Mesenchymal stem cell (in vitro differentiated cells and primary cell): ENCODE measurements around the gene TRAM2.
"Not testable (repeated sequence)": the region's sequence is repeated elsewhere in the genome, so short reads cannot be mapped to it uniquely, and the experiment has no call there.

Experiments
- DNase-seq: peaks from one replicate; pipeline ENCODE4 v3.0.0-alpha.2; 2013
- H2AFZ ChIP-seq: one replicate; pipeline ENCODE4 v1.6.1; 2013; ENCODE audit warnings: low read depth, mild to moderate bottlenecking, control low read depth, inconsistent platforms, low read length, moderate library complexity
- H2AK5ac ChIP-seq: 2 replicates; pipeline ENCODE4 v1.6.1; 2013; ENCODE audit warnings: low read length, moderate library complexity, mild to moderate bottlenecking, inconsistent platforms; ENCODE audit not compliant: severe bottlenecking
- H2BK120ac ChIP-seq: one replicate; pipeline ENCODE4 v1.6.1; 2013; ENCODE audit warnings: low read depth, mild to moderate bottlenecking, inconsistent platforms, low read length, moderate library complexity
- H2BK12ac ChIP-seq, 2 experiments: one replicate each; pipeline ENCODE4 v1.6.1; 2013; ENCODE audit warnings: inconsistent platforms in 2 of 2, low read length in 2 of 2, mild to moderate bottlenecking in 2 of 2, moderate library complexity in 2 of 2, control low read depth in 1 of 2
- H2BK15ac ChIP-seq: one replicate; pipeline ENCODE4 v1.6.1; 2013; ENCODE audit warnings: mild to moderate bottlenecking, low read depth, inconsistent platforms; ENCODE audit not compliant: poor library complexity, severe bottlenecking
- H2BK5ac ChIP-seq: 2 replicates; pipeline ENCODE4 v1.6.1; 2013; ENCODE audit warnings: low read depth, mild to moderate bottlenecking, low read length, control low read depth, inconsistent platforms; ENCODE audit not compliant: poor library complexity, severe bottlenecking
- H3K14ac ChIP-seq, 2 experiments: one replicate each; pipeline ENCODE4 v1.6.1; 2013; ENCODE audit warnings: inconsistent platforms in 2 of 2, low read length in 2 of 2, control low read depth in 1 of 2, mild to moderate bottlenecking in 1 of 2, moderate library complexity in 1 of 2
- H3K18ac ChIP-seq, 2 experiments: one replicate each; pipeline ENCODE4 v1.6.1; 2013; ENCODE audit warnings: inconsistent platforms in 2 of 2, low read length in 2 of 2, control low read depth in 1 of 2, low read depth in 1 of 2, mild to moderate bottlenecking in 1 of 2
- H3K23ac ChIP-seq, 2 experiments: one replicate each; pipeline ENCODE4 v1.6.1; 2013; ENCODE audit warnings: inconsistent platforms in 2 of 2, low read length in 2 of 2, mild to moderate bottlenecking in 2 of 2, moderate library complexity in 2 of 2, control low read depth in 1 of 2
- H3K27ac ChIP-seq: 2 replicates; pipeline ENCODE4 v1.5.1; 2013; ENCODE audit warnings: mild to moderate bottlenecking, moderate library complexity, low read length, control low read depth, inconsistent platforms; ENCODE audit not compliant: poor library complexity, severe bottlenecking
- H3K27me3 ChIP-seq, 2 experiments: 2 replicates each; pipeline versions ENCODE4 v1.6.1 to v1.7.0; 2013; ENCODE audit warnings: low read length in 2 of 2, mild to moderate bottlenecking in 2 of 2, moderate library complexity in 2 of 2, control low read depth in 1 of 2, inconsistent platforms in 1 of 2; ENCODE audit not compliant: control insufficient read depth in 1 of 2, insufficient read depth in 1 of 2
- H3K36me3 ChIP-seq, 2 experiments: 2 replicates each; pipeline versions ENCODE4 v1.6.1 to v1.7.0; 2013; ENCODE audit warnings: low read length in 2 of 2, control low read depth in 1 of 2, inconsistent platforms in 1 of 2, low read depth in 1 of 2, mild to moderate bottlenecking in 1 of 2; ENCODE audit not compliant: insufficient read depth in 2 of 2, control insufficient read depth in 1 of 2
- H3K4ac ChIP-seq, 2 experiments: one replicate each; pipeline ENCODE4 v1.6.1; 2013; ENCODE audit warnings: inconsistent platforms in 2 of 2, low read length in 2 of 2, mild to moderate bottlenecking in 2 of 2, moderate library complexity in 2 of 2, control low read depth in 1 of 2, low read depth in 1 of 2
- H3K4me1 ChIP-seq: 2 replicates; pipeline ENCODE4 v1.6.1; 2013; ENCODE audit warnings: low read depth, low read length, control low read depth; ENCODE audit not compliant: control insufficient read depth, insufficient read depth
- H3K4me2 ChIP-seq: 2 replicates; pipeline ENCODE4 v1.6.1; 2013; ENCODE audit warnings: low read length, mild to moderate bottlenecking, inconsistent platforms; ENCODE audit not compliant: poor library complexity, severe bottlenecking
- H3K4me3 ChIP-seq, 2 experiments: 2 replicates each; pipeline versions ENCODE4 v1.5.1 to v1.7.0; 2013; ENCODE audit warnings: low read length in 2 of 2, mild to moderate bottlenecking in 2 of 2, control low read depth in 1 of 2, low read depth in 1 of 2; ENCODE audit not compliant: insufficient read depth in 1 of 2
- H3K79me1 ChIP-seq: replicated peaks from 2 replicates; pipeline ENCODE4 v1.6.1; 2013; ENCODE audit warnings: mild to moderate bottlenecking, control low read depth, low read length, inconsistent platforms; ENCODE audit not compliant: poor library complexity, severe bottlenecking
- H3K9ac ChIP-seq: 2 replicates; pipeline ENCODE4 v1.7.0; 2013; ENCODE audit warnings: mild to moderate bottlenecking, low read length, moderate library complexity
- H3K9me3 ChIP-seq: 2 replicates; pipeline ENCODE4 v1.7.0; 2013; ENCODE audit warnings: mild to moderate bottlenecking, low read length; ENCODE audit not compliant: control insufficient read depth
- H4K8ac ChIP-seq: one replicate; pipeline ENCODE4 v1.6.1; 2013; ENCODE audit warnings: inconsistent platforms, mild to moderate bottlenecking, low read length, moderate library complexity
- H4K91ac ChIP-seq: one replicate; pipeline ENCODE4 v1.6.1; 2013; ENCODE audit warnings: mild to moderate bottlenecking, low read length, inconsistent platforms
- WGBS: methylation state at CpG from one replicate; pipeline ENCODE4 v1.1.7; 2013; ENCODE audit warnings: mixed read lengths; 5-methylcytosine and 5-hydroxymethylcytosine counted together

Gene TRAM2

GRCh38 chr6:52475307-52475706, 101.6 kb downstream of the TRAM2 start:
- H3K79me1 ChIP-seq: peaks cover 2% of the 10 kb centered on the region
- no peak overlapping the region for H2BK12ac ChIP-seq
- H3K14ac ChIP-seq: no peak overlapping the region
- no peak overlapping the region for H3K4ac ChIP-seq
- DNase-seq: no peak
- H3K9me3 ChIP-seq: no peaks in the 10 kb centered on the region
- no peak overlapping the region for H4K91ac ChIP-seq
- no peak overlapping the region for H3K4me2 ChIP-seq
- H3K27ac ChIP-seq: no peak overlapping the region
- no peak overlapping the region for H2BK15ac ChIP-seq
- H3K4me3 ChIP-seq: no peak overlapping the region
- no peak overlapping the region for H4K8ac ChIP-seq
- 100% methylated on average over 1 of the region's 2 CpGs for WGBS
- no peak overlapping the region for H2AFZ ChIP-seq
- H2BK120ac ChIP-seq: no peak overlapping the region
- no peak overlapping the region for H3K18ac ChIP-seq
- H3K36me3 ChIP-seq: peaks cover 0 to 12% of the 10 kb centered on the region in 2 experiments
- H3K9ac ChIP-seq: no peak overlapping the region
- H3K23ac ChIP-seq: no peak overlapping the region
- no peaks in the 10 kb centered on the region for H3K4me1 ChIP-seq
- H2BK5ac ChIP-seq: no peak overlapping the region
- H2AK5ac ChIP-seq: no peak overlapping the region
- H3K27me3 ChIP-seq: no peaks in the 10 kb centered on the region

DNA sequence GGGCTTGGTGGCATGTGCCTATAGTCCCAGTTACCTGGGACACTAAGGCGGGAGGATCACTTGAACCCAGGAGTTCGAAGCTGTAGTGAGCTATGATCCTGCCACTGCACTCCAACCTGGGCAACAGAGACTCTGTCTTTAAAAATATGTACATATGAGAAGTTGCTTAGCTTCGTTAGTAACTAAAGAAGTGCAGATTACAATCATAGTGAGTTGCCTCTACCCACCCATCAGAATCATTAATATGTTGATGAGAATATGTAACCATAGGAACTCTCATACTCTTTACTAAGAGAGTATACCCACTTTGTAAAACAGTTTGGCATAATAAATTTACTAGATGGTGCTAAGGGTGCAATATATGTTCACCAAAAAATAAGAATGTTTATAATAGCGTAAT, 102.7 kb downstream of the TRAM2 start:
- Histone ChIP-seq H3K4me3 (no peak overlapping the region), H3K4me1 (no peaks in the 10 kb centered on the region), H2AFZ (no peak overlapping the region), H3K79me1 (peaks cover 2% of the 10 kb centered on the region), H3K4me2 (no peak overlapping the region), H4K8ac (no peak overlapping the region), H3K27ac (no peak overlapping the region), H3K27me3 (no peaks in the 10 kb centered on the region), H3K36me3 (peaks cover 0 to 4% of the 10 kb centered on the region in 2 experiments), H2BK15ac (no peak overlapping the region), H2BK12ac (no peak overlapping the region), H2BK120ac (no peak overlapping the region), H3K9me3 (no peaks in the 10 kb centered on the region), H3K14ac (no peak overlapping the region), H3K4ac (no peak overlapping the region), H3K23ac (no peak overlapping the region), H4K91ac (no peak overlapping the region), H3K9ac (no peak overlapping the region), H2AK5ac (no peak overlapping the region), H3K18ac (no peak overlapping the region), H2BK5ac (no peak overlapping the region)
- no peak for DNase-seq
- WGBS: 95% methylated on average over 2 of the region's 4 CpGs

DNA sequence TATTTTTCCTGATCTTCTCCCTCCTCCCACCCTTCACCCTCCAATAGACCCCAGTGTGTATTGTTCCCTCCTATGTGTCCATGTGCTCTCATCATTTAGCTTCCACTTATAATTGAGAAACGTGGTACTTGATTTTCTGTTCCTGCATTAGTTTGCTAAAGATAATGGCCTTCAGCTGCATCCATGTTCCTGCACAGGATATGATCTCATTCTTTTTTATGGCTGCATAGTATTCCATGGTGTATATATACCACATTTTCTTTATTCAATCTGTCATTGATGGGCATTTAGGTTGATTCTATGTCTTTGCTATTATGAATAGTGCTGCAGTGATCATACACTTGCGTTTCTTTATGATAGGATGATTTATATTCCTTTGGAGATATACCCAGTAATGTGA, 115.7 kb downstream of the TRAM2 start:
- H3K79me1 ChIP-seq, H3K9me3 ChIP-seq, H2BK120ac ChIP-seq, H2BK12ac ChIP-seq, H3K27me3 ChIP-seq, H3K9ac ChIP-seq, H2BK5ac ChIP-seq, H3K18ac ChIP-seq, H2AK5ac ChIP-seq, H3K23ac ChIP-seq, H3K4me1 ChIP-seq, H4K8ac ChIP-seq, H2BK15ac ChIP-seq, H4K91ac ChIP-seq, H3K14ac ChIP-seq, H3K4me2 ChIP-seq, H3K27ac ChIP-seq, H3K36me3 ChIP-seq, H3K4ac ChIP-seq, H2AFZ ChIP-seq, H3K4me3 ChIP-seq, DNase-seq: not testable (repeated sequence)
- whole genome bisulfite sequencing: 100% methylated on average over 2 of the region's 2 CpGs

GRCh38 chr6:52457096-52457495, 119.8 kb downstream of the TRAM2 start:
- Histone ChIP-seq H3K14ac (no peak overlapping the region), H2AK5ac (no peak overlapping the region), H3K27me3 (no peaks in the 10 kb centered on the region), H2BK12ac (no peak overlapping the region), H3K18ac (no peak overlapping the region), H4K91ac (no peak overlapping the region), H2BK15ac (no peak overlapping the region), H2AFZ (no peak overlapping the region), H3K9ac (no peak overlapping the region), H3K79me1 (peaks cover 1% of the 10 kb centered on the region), H3K4me2 (no peak overlapping the region), H4K8ac (no peak overlapping the region), H3K4me3 (no peak overlapping the region), H3K4me1 (peaks cover 3% of the 10 kb centered on the region), H3K23ac (no peak overlapping the region), H3K4ac (no peak overlapping the region), H2BK5ac (no peak overlapping the region), H3K36me3 (peaks cover 0 to 18% of the 10 kb centered on the region in 2 experiments), H3K27ac (no peak overlapping the region), H3K9me3 (no peaks in the 10 kb centered on the region), H2BK120ac (no peak overlapping the region)
- DNase-seq: no peak
- WGBS: 97% methylated on average over 2 of the region's 2 CpGs
